NCI-H2029 treated with DMSO at 0.1 percent for 48 hours (cell line): ENCODE results near the gene COPZ2.
"Not testable (repeated sequence)": the region's sequence is repeated elsewhere in the genome, so short reads cannot be mapped to it uniquely, and the experiment has no call there.

ENCODE experiments used
- DNase-seq: peaks from one replicate; lab custom pipeline; 2025; lab: John Stamatoyannopoulos, UW

COPZ2 gene

DNA sequence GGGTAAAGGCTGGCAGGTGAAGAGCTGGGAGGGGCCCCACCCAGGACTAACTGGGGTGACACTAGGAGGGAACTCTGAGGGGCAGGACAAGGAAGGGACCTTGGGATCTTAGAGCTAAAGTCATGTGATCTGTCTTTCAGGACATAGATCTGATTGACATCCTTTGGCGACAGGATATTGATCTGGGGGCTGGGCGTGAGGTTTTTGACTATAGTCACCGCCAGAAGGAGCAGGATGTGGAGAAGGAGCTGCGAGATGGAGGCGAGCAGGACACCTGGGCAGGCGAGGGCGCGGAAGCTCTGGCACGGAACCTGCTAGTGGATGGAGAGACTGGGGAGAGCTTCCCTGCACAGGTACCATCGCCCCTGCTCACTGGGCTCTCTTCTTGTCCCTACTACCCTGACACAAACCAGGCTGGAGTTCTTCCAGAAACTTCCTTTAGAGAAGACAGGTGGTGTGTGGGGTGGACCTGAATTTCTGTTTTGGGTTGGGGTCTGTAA lies 18.7 kb upstream of the COPZ2 start:
- no peak for DNase-seq

DNA sequence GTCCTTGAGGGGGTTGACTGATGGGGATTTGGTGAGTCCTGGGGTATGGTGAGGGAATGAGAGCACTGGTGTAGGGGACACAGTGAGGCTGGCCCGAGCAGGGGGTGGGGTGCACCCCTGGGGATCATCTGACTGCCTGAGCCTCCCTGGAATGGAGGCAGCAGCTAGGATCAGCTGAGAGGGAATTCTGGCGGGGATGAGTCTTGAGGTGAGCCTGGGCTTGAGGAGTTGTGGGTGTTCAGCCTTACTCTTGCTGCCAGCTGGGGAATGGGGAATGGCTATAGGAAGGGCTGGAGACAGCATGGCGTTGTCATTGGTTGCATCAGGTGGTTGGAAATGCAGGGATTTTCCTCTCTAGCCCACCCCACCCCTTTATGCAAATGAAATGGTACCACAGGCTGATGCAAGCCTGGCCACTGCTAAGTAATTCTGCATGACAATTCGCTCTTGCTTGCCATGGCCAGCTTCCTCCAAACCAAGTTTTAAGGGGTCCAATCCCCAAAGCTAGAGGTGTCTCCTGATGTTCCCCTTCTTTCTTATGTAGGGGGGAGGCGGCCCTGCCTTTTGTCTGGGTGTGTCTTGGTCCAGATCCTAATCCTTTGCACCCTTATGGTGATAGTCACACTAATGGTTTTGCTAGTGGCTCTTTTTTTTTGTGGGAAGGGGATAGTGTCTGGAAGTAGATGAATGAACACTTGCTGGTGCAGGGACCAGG lies 18.1 kb upstream of the COPZ2 start:
- no peak for DNase-seq

GRCh38 chr17:48054238-48055185 lies 16.9 kb upstream of the COPZ2 start:
- peak; percentile 85 for DNase-seq

DNA sequence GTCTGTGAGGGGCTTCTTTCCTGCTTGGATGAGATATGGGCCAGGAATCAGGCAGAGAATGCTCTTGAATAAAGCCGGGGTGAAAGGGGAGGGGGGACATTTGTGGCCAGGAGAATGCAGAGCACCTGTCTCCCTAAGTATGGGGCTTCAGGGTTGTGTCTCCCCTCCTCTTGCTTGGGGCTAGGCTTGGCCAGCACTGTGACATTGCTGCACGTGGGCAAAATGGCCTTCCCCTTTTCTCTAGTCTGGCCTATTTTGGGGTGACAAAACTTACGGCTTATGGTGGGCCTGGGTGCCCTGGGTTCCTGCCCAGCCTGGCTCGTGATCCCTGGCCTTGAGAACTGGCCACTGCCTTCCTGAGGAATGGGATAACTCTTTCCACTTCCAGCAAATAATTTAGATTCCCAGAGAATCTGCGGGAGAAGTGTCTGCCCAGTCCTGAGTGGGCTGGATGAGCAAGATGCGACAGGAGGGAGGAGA lies 16.2 kb upstream of the COPZ2 start:
- DNase-seq: no peak

GRCh38 chr17:48052956-48053757 lies 15.6 kb upstream of the COPZ2 start:
- peak; percentile 40 for DNase-seq

- DNase-seq: no peak
Observed at GRCh38 chr17:48051706-48052486, 14.3 kb upstream of the COPZ2 start.

GRCh38 chr17:48051283-48051682 lies 13.7 kb upstream of the COPZ2 start:
- DNase-seq: no peak

- peak; percentile 39 for DNase-seq
Observed at GRCh38 chr17:48048384-48049126, 11.0 kb upstream of the COPZ2 start.

GRCh38 chr17:48047741-48048383 lies 10.3 kb upstream of the COPZ2 start, which contains the start of gene NFE2L1:
NFE2L1 (plus strand) TSS chr17:48048359; CDS start chr17:48051119, 2,760 bp downstream.
- peak; percentile 95 for DNase-seq

- no peak for DNase-seq
Observed at GRCh38 chr17:48047113-48047740, 9.6 kb upstream of the COPZ2 start.

GRCh38 chr17:48046296-48046695 lies 8.7 kb upstream of the COPZ2 start:
- no peak for DNase-seq

DNA sequence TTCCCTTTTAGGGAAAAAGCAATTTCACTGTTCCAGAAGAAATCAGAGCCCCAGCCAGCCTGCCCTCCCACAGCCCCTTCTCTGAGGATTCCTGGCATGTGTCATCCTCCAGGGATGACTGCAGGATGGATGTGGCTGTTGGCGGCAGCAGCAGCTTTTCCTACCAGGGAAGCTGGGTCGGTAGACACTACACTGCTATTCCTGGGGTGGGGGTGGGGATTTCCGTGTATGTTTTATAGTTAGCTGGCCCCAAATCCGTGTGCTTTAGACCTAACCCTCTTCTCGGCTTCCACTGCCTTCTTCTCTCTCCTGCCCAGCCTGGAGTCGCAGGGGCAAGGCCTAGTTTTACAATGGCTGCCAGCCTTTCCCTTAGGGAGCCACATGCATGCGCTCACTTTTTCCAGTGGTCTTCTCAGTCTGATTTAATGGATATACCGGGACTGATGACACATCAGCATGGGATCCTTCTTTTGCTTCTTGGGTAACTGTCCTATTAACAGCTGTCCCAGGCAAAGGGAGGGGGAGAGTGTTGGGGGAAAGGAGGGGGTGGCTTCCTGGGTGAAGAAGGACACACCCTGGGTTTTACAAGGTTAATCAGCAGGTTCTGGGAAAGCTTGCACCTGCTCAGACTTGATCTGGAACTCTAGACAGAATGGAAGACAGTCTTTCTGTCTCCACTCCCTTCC lies 7.9 kb upstream of the COPZ2 start:
- no peak for DNase-seq

GRCh38 chr17:48044851-48045250 lies 7.3 kb upstream of the COPZ2 start:
- no peak for DNase-seq

GRCh38 chr17:48043176-48043575 lies 5.6 kb upstream of the COPZ2 start:
- DNase-seq: no peak

- DNase-seq: no peak
Observed at GRCh38 chr17:48038687-48039086, 1.1 kb upstream of the COPZ2 start.

GRCh38 chr17:48037838-48038323 lies 284 bp upstream of the COPZ2 start:
- DNase-seq: no peak

DNA sequence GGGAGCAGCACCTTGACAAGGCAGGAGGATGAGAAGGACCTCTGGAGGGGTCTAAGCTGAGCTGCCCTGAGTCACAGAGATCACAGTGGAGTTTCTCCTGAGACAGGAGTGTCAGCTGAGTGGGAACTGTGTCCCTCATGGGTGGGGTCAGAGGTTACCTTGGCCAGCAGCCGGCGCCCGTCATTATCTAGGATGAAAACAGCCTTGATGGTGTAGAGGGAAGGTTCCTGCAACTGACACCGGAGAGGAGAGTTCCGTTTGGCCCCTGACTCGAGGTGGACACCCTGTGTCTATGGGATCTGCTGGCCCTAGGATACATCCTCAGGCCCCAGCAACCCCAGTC lies 933 bp downstream of the COPZ2 start:
- DNase-seq: no peak

DNA sequence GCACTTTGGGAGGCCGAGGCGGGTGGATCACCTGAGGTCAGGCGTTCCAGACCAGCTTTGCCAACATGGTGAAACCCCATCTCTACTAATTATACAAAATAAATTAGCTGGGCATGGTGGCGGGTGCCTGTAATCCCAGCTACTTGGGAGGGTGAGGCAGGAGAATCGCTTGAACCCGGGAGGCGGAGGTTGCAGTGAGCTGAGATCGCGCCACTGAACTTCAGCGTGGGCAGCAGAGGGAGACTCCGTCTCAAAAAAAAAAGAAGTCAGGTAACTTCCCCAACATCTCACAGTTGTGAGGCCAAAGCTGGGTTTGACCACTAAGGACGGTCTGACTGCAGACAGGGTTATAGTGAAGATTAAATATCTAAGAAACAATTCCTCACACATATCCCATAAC lies 2.9 kb downstream of the COPZ2 start:
- not testable (repeated sequence) for DNase-seq

GRCh38 chr17:48031966-48032365 lies 5.6 kb downstream of the COPZ2 start:
- no peak for DNase-seq
